PC-9 (cell line): ENCODE measurements around the gene CCDC39. TPM values are rescaled to one million over a fixed set of nuclear protein-coding genes. Genes with fewer than 3 reads are reported as not detected.

Experiments used
- BruUV-seq: library from RNA; stranded (reverse); fragments of 400-500 nt; replicated peaks from 2 replicates; lab custom pipeline; 2021; lab: Mats Ljungman, UMichigan
- CTCF ChIA-PET: fragments of 300-600 bp; sonication (Branson Sonifier 250); formaldehyde crosslinking; loops from one replicate; lab custom pipeline; 2022; ENCODE audit warnings: antibody characterized with exemption; lab: Charles Lee
- POLR2A ChIA-PET: fragments of 300-600 bp; sonication (Branson Sonifier 250); formaldehyde crosslinking; loops from one replicate; lab custom pipeline; 2022; ENCODE audit warnings: antibody characterized with exemption; ENCODE audit not compliant: unreplicated experiment; lab: Charles Lee
- DNase-seq, 2 experiments: peaks; one replicate each; pipeline versions ENCODE4 v3.0.0 to v3.0.0-alpha.2; 2015 to 2022; ENCODE audit warnings: mixed read lengths in 1 of 2
- H2AFZ ChIP-seq: fragments of 200-600 bp; sonication (generic); 2 replicates; pipeline ENCODE4 v1.8.1; 2017; ENCODE audit warnings: antibody characterized with exemption
- H3F3A ChIP-seq: fragments of 200-600 bp; sonication (generic); 2 replicates; pipeline ENCODE4 v1.8.1; 2017; ENCODE audit warnings: antibody characterized with exemption, mild to moderate bottlenecking, low read depth; ENCODE audit not compliant: insufficient read depth
- H3K27ac ChIP-seq: fragments of 200-600 bp; sonication (generic); 2 replicates; pipeline ENCODE4 v1.6.1; 2016; ENCODE audit warnings: mixed run types
- H3K27me3 ChIP-seq: fragments of 200-600 bp; sonication (generic); 2 replicates; pipeline ENCODE4 v1.6.1; 2016; ENCODE audit warnings: low read depth, mixed run types; ENCODE audit not compliant: insufficient read depth
- H3K36me3 ChIP-seq: fragments of 200-600 bp; sonication (generic); 2 replicates; pipeline ENCODE4 v1.6.1; 2016; ENCODE audit warnings: low read depth, mixed run types
- H3K4me1 ChIP-seq: fragments of 200-600 bp; sonication (generic); replicated peaks from 2 replicates; pipeline ENCODE4 v1.6.1; 2016; ENCODE audit warnings: mixed run types; ENCODE audit not compliant: insufficient read depth
- H3K4me2 ChIP-seq: fragments of 200-600 bp; sonication (generic); 2 replicates; pipeline ENCODE4 v1.6.1; 2017; ENCODE audit warnings: mixed run types
- H3K4me3 ChIP-seq: fragments of 200-600 bp; sonication (generic); 2 replicates; pipeline ENCODE4 v1.6.1; 2016; ENCODE audit warnings: mixed run types
- H3K79me2 ChIP-seq: fragments of 200-600 bp; sonication (generic); 2 replicates; pipeline ENCODE4 v1.6.1; 2017; ENCODE audit warnings: low read depth, mixed run types
- H3K9me2 ChIP-seq: fragments of 200-600 bp; sonication (generic); 2 replicates; pipeline ENCODE4 v1.8.1; 2017; ENCODE audit warnings: mild to moderate bottlenecking; ENCODE audit not compliant: insufficient read depth
- H3K9me3 ChIP-seq: fragments of 200-600 bp; sonication (generic); 2 replicates; pipeline ENCODE4 v1.8.1; 2016; ENCODE audit warnings: low read depth; ENCODE audit not compliant: insufficient read depth
- H4K20me1 ChIP-seq: fragments of 200-600 bp; sonication (generic); 2 replicates; pipeline ENCODE4 v1.8.1; 2017; ENCODE audit not compliant: insufficient read depth
- EZH2 ChIP-seq: fragments of 200-600 bp; sonication (generic); IDR thresholded peaks from 2 replicates; pipeline ENCODE4 v1.8.0; 2017; ENCODE audit warnings: antibody characterized with exemption, low read depth
- intact Hi-C: fragments of 100-400 bp; cut with micrococcal nuclease; formaldehyde crosslinking; loops from one replicate; pipeline ENCODE4 v1.10.0; 2022; ENCODE audit not compliant: unreplicated experiment
- total RNA-seq: library from RNA; stranded (reverse); gene quantifications from 2 replicates; pipeline ENCODE4 v1.2.3, GENCODE V29; 2021
- TF ChIP-seq, protein P1 (sequence below): fragments of 200-600 bp; sonication (generic); conservative IDR thresholded peaks from 2 replicates; pipeline ENCODE4 v1.6.1; 2017; ENCODE audit warnings: mixed run types, antibody characterized with exemption, mild to moderate bottlenecking, moderate library complexity

Gene CCDC39
- total RNA-seq, 1 experiment from 2014 or later = 0.26 TPM

DNA sequence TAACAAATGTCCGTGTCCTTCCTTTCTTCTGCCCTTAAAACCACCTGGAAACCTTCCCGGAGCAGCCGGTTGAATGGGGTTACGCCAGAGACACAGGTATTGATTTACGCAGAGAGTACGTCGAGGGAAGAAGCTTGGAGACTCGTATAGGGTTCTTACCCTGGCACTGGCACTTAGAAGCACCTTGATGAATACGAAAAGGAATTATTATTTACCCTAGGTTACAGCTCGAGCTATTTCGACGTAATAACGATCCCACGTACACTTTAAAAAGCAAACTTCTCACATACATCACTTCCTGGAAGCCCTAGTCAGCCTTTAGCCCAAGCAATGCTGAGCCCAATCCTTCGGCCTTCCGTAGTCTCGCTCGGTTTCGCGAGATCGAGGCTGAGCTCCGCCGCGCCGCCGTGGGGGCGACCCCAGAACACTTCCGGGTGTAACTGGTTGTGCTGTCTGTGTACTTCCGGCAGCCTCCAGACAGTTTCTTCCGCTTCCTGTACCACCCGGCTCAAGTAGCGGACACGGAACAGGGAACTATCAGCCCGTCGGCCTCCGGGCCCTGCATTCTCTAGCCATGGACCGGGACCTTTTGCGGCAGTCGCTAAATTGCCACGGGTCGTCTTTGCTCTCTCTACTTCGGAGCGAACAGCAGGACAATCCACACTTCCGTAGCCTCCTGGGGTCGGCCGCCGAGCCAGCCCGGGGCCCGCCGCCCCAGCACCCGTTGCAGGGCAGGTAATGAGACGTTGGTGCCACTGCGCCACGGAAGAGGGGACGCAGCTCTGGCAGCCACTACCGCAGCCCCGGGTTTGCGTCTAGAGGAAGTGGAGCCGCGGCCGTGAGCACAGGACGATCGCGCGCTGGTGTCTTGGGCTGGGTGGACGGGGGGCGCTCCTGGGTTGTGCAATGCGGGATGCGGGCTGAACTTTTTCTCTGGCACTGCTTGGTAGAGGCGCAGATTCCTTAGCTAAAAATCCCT, 77.3 kb downstream of the CCDC39 start, which contains the start of gene TTC14:
TTC14 (plus strand) TSS at position 476 of the 979 bp plus-strand sequence; CDS start at position 575, 99 bp downstream.
- Histone ChIP-seq H3K27ac (peak within 1 kb of the TSS; percentile 77), H3F3A (peaks cover 12% of the 10 kb centered on the region; the same call in 1 of the 2 replicates), H3K4me1 (peaks cover 18% of the 10 kb centered on the region), H3K9me2 (no peaks in the 10 kb centered on the region), H3K4me2 (peak within 1 kb of the TSS; percentile 82), H3K36me3 (peaks cover 34% of the 10 kb centered on the region), H3K27me3 (no peaks in the 10 kb centered on the region), H3K9me3 (no peaks in the 10 kb centered on the region), H3K4me3 (peak within 1 kb of the TSS; percentile 74), H2AFZ (peak within 1 kb of the TSS; percentile 93), H4K20me1 (peaks cover 10% of the 10 kb centered on the region; the same call in 1 of the 2 replicates), H3K79me2 (peaks cover 29% of the 10 kb centered on the region)
- intact Hi-C loops = loop anchor here (1.0 to 2.0 kb wide), 3 partner anchors 77 to 957 kb away; partner anchors contain the start of gene CCDC39
- ChIA-PET CTCF (interaction anchor here (0.5 to 0.6 kb wide), 3 partner anchors 309 to 958 kb away, joined by 3 to 6 read pairs (median 4); no protein-coding TSS in a partner anchor), POLR2A (interaction anchor here (0.6 to 0.9 kb wide), 9 partner anchors 25 to 1249 kb away, joined by 3 to 24 read pairs (median 3); no protein-coding TSS in a partner anchor)
- TSS peak; percentile 95 for BruUV-seq
- peak; percentile 93 to 97 for DNase-seq
- TF ChIP-seq EZH2 = no peak
- TF ChIP-seq, protein P1, sequence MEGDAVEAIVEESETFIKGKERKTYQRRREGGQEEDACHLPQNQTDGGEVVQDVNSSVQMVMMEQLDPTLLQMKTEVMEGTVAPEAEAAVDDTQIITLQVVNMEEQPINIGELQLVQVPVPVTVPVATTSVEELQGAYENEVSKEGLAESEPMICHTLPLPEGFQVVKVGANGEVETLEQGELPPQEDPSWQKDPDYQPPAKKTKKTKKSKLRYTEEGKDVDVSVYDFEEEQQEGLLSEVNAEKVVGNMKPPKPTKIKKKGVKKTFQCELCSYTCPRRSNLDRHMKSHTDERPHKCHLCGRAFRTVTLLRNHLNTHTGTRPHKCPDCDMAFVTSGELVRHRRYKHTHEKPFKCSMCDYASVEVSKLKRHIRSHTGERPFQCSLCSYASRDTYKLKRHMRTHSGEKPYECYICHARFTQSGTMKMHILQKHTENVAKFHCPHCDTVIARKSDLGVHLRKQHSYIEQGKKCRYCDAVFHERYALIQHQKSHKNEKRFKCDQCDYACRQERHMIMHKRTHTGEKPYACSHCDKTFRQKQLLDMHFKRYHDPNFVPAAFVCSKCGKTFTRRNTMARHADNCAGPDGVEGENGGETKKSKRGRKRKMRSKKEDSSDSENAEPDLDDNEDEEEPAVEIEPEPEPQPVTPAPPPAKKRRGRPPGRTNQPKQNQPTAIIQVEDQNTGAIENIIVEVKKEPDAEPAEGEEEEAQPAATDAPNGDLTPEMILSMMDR = no peak

DNA sequence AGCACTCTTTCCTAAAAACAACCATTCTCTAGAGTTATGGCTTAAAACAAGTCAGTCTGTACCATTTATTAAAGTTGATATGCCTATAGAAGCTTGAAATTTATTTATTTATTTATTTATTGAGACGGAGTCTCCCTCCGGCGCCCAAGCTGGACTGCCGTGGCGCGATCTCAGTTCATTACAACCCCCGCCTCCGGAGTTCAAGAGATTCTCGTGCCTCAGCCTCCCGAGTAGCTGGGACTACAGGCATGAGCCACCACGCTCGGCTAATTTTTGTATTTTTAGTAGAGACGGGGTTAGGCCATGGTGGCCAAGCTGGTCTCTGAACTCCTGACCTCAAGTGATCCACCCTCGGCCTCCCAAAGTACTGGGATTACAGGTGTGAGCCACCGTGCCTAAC, 78.8 kb downstream of the CCDC39 start:
- Histone ChIP-seq H4K20me1 (peaks cover 10% of the 10 kb centered on the region; the same call in 1 of the 2 replicates), H3K9me2 (no peaks in the 10 kb centered on the region), H3K9me3 (no peaks in the 10 kb centered on the region), H2AFZ (no peak overlapping the region), H3K36me3 (peaks cover 20% of the 10 kb centered on the region; the same call in 1 of the 2 replicates), H3K4me1 (peaks cover 18% of the 10 kb centered on the region), H3K4me3 (no peak overlapping the region), H3K27ac (no peak overlapping the region), H3K79me2 (peaks cover 29% of the 10 kb centered on the region), H3K27me3 (no peaks in the 10 kb centered on the region), H3K4me2 (peak overlapping the region; percentile 82; the same call in 1 of the 2 replicates), H3F3A (peaks cover 12% of the 10 kb centered on the region; the same call in 1 of the 2 replicates)
- BruUV-seq = no TSS peak
- no peak for TF ChIP-seq EZH2
- TF ChIP-seq, protein P1 = no peak
- no peak for DNase-seq
- ChIA-PET CTCF (no interaction called here), POLR2A (interaction anchor here (0.6 to 0.7 kb wide), 2 partner anchors 801 to 901 kb away, joined by 4 to 5 read pairs; no protein-coding TSS in a partner anchor)
- intact Hi-C loops = no loop called here

DNA sequence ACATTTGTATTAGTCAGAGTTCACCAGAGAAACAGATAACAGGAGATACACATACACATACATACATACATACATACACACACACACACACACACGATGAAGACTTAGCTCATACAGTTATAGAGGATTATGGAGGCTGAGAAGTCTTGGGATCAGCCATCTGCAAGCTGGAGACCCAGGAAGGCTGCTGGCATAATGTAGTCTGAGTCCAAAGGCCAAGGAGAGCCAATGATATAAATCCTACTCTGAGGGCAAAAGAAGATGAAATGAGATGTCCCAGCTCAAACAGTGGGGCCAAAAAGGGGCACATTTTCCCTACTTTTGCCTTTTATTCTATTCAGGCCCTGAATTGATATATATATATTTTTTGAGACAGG, 83.7 kb downstream of the CCDC39 start:
- Histone ChIP-seq H3K27me3 (no peaks in the 10 kb centered on the region), H3K27ac (no peak overlapping the region), H3K4me1 (no peaks in the 10 kb centered on the region), H3K9me2 (no peaks in the 10 kb centered on the region), H3K9me3 (no peaks in the 10 kb centered on the region), H4K20me1 (no peaks in the 10 kb centered on the region), H2AFZ (no peak overlapping the region), H3K36me3 (no peaks in the 10 kb centered on the region), H3K4me2 (no peak overlapping the region), H3K4me3 (no peak overlapping the region), H3K79me2 (no peaks in the 10 kb centered on the region), H3F3A (no peaks in the 10 kb centered on the region)
- TF ChIP-seq EZH2 = no peak
- TF ChIP-seq, protein P1 = no peak
- no peak for DNase-seq
- intact Hi-C loops = loop anchor here (1.0 to 2.0 kb wide), 2 partner anchors 785 to 827 kb away; no protein-coding TSS in a partner anchor
- no TSS peak for BruUV-seq
- POLR2A ChIA-PET = interaction anchor here (0.6 kb wide), 1 partner anchor 254 kb away, joined by 3 read pairs; no protein-coding TSS in a partner anchor
- CTCF ChIA-PET = interaction anchor here (0.6 to 1.7 kb wide), 6 partner anchors 80 to 834 kb away, joined by 3 to 11 read pairs (median 4); no protein-coding TSS in a partner anchor
